Hepatocyte (in vitro differentiated cells): ENCODE results near the gene INMT. TPM values are rescaled to one million over a fixed set of nuclear protein-coding genes. Genes with fewer than 3 reads are reported as not detected.

Source experiments
- DNase-seq: peaks from one replicate; pipeline ENCODE4 v3.0.0-alpha.2; 2016; ENCODE audit warnings: low spot score
- H2AFZ ChIP-seq: fragments of 200-600 bp; sonication (generic); 2 replicates; pipeline ENCODE4 v1.6.0; 2016; ENCODE audit warnings: antibody characterized with exemption, mild to moderate bottlenecking
- H3K27ac ChIP-seq: fragments of 200-600 bp; sonication (generic); 2 replicates; pipeline ENCODE4 v1.5.1; 2016; ENCODE audit warnings: mild to moderate bottlenecking
- H3K27me3 ChIP-seq: fragments of 200-600 bp; sonication (generic); 2 replicates; pipeline ENCODE4 v1.6.1; 2016
- H3K36me3 ChIP-seq: fragments of 200-600 bp; sonication (generic); replicated peaks from 2 replicates; pipeline ENCODE4 v1.5.1; 2016; ENCODE audit warnings: low read depth; ENCODE audit not compliant: insufficient read depth
- H3K4me1 ChIP-seq: fragments of 200-600 bp; sonication (generic); 2 replicates; pipeline ENCODE4 v1.5.1; 2016; ENCODE audit warnings: mild to moderate bottlenecking, moderate library complexity; ENCODE audit not compliant: insufficient read depth
- H3K4me2 ChIP-seq: fragments of 200-600 bp; sonication (generic); 2 replicates; pipeline ENCODE4 v1.6.0; 2016
- H3K4me3 ChIP-seq: fragments of 200-600 bp; sonication (generic); 2 replicates; pipeline ENCODE4 v1.5.1; 2016; ENCODE audit warnings: mild to moderate bottlenecking
- H3K79me2 ChIP-seq: fragments of 200-600 bp; sonication (generic); 2 replicates; pipeline ENCODE4 v1.6.0; 2017; ENCODE audit warnings: mild to moderate bottlenecking
- H3K9me2 ChIP-seq: fragments of 200-600 bp; sonication (generic); replicated peaks from 2 replicates; pipeline ENCODE4 v1.6.0; 2017; ENCODE audit warnings: mild to moderate bottlenecking; ENCODE audit not compliant: insufficient read depth
- H3K9me3 ChIP-seq: fragments of 200-600 bp; sonication (generic); 2 replicates; pipeline ENCODE4 v1.5.1; 2016; ENCODE audit warnings: low read depth, mild to moderate bottlenecking
- H4K20me1 ChIP-seq: fragments of 200-600 bp; sonication (generic); 2 replicates; pipeline ENCODE4 v1.6.0; 2016; ENCODE audit warnings: mild to moderate bottlenecking; ENCODE audit not compliant: insufficient read depth, poor library complexity, severe bottlenecking
- CTCF ChIP-seq: fragments of 200-600 bp; sonication (generic); IDR thresholded peaks from 2 replicates; pipeline ENCODE4 v1.5.1; 2016; ENCODE audit warnings: antibody characterized with exemption, mild to moderate bottlenecking; ENCODE audit not compliant: poor library complexity
- EZH2 ChIP-seq: fragments of 200-600 bp; sonication (generic); IDR thresholded peaks from 2 replicates; pipeline ENCODE4 v1.6.1; 2016; ENCODE audit warnings: antibody characterized with exemption, mild to moderate bottlenecking, borderline replicate concordance
- EZH2phosphoT487 ChIP-seq: fragments of 200-600 bp; sonication (generic); IDR thresholded peaks from one replicate; pipeline ENCODE4 v1.6.1; 2018; ENCODE audit warnings: antibody characterized with exemption, mild to moderate bottlenecking, low read depth, moderate library complexity; ENCODE audit not compliant: unreplicated experiment, severe bottlenecking
- whole genome bisulfite sequencing: methylation state at CpG from one replicate; pipeline ENCODE4 v1.1.6; 2016; ENCODE audit warnings: low lambda C conversion rate; ENCODE audit errors: missing lambda C conversion rate; 5-methylcytosine and 5-hydroxymethylcytosine counted together
- polyA plus RNA-seq: library from polyadenylated mRNA; unstranded; fragments of >200 nt; fragmentation: Nextera tagmentation; extraction: Ambion mirVana; gene quantifications from 2 replicates; pipeline ENCODE4 v1.2.1, GENCODE V29; 2016
- total RNA-seq: library from RNA; depleted of rRNA; stranded (reverse); fragments of >200 nt; gene quantifications from 2 replicates; pipeline ENCODE4 v1.2.3, GENCODE V29; 2014

Gene INMT
- total and polyA plus RNA-seq, 2 experiments from 2014 or later: 17.4 to 18.4 TPM

DNA sequence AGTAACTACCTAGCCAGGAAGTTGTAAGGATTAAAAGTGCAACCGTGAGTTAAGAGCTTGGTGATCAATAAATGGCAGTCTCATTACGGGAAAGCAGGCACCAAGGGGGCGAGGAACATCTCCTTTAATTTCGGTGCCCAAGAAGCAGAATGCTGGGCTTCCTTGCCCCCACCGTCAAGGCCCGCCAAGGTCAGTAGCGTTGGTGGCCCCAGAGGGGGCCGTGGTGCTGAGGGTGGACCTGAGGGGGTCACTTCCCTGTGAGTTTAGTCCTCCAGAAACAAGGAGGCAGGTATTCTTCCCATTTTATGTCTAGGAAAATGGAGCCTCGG, 18.9 kb downstream of the INMT start:
- peak overlapping the region; percentile 96 for H3K4me2 ChIP-seq
- TF ChIP-seq CTCF (no peak), EZH2phosphoT487 (no peak), EZH2 (no peak)
- H2AFZ ChIP-seq: peak overlapping the region; percentile 87
- H4K20me1 ChIP-seq: no peaks in the 10 kb centered on the region
- no peaks in the 10 kb centered on the region for H3K27me3 ChIP-seq
- WGBS: 57% methylated on average over 9 of the region's 9 CpGs
- no peaks in the 10 kb centered on the region for H3K9me3 ChIP-seq
- H3K36me3 ChIP-seq: no peaks in the 10 kb centered on the region
- H3K79me2 ChIP-seq: peaks cover 17% of the 10 kb centered on the region
- H3K9me2 ChIP-seq: no peaks in the 10 kb centered on the region
- peaks cover 4% of the 10 kb centered on the region for H3K4me1 ChIP-seq
- peak overlapping the region; percentile 87 for H3K4me3 ChIP-seq
- peak overlapping the region; percentile 72 for H3K27ac ChIP-seq
- no peak for DNase-seq

GRCh38 chr7:30771174-30771879, 19.4 kb downstream of the INMT start, which contains the start of gene MINDY4:
Gene MINDY4, plus strand, starts transcription at chr7:30771417. Its CDS starts 77 bp downstream, at chr7:30771494.
- 2% methylated on average over 58 of the region's 62 CpGs for WGBS
- Histone ChIP-seq H2AFZ (peak within 1 kb of the TSS; percentile 87), H3K79me2 (peaks cover 17% of the 10 kb centered on the region)

DNA sequence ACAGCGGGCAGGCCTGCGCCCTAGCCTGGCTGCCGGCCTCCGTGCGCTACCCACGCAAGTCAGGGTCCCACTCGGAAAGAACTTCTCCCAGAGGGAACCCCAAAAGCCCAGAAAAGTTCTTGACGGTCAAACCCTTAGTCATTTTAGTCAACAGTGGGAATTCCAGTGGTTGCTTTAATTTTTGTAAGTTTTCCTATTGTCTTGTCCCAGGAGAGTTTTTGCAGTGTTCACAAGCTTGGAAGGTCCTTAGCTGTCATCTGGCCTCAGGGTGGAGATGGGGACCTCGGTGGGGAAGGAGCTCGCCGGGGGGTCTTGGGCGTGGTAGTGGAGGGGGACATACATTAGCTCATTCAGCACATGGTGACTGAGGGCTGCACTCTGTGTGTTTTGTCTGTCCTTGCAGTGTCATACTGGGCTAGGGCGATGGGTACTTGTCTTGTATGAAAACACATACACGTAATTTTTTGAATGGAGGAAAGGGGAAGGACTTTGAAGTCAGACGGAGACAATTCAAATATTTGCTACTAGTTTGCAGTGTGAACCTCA, 20.0 kb downstream of the INMT start:
- no peaks in the 10 kb centered on the region for H3K9me3 ChIP-seq
- no peaks in the 10 kb centered on the region for H4K20me1 ChIP-seq
- 4% methylated on average over 15 of the region's 15 CpGs for WGBS
- DNase-seq: no peak
- H3K4me3 ChIP-seq: peak overlapping the region; percentile 87
- H3K79me2 ChIP-seq: peaks cover 17% of the 10 kb centered on the region
- no peak for TF ChIP-seq EZH2
- TF ChIP-seq EZH2phosphoT487: no peak
- TF ChIP-seq CTCF: no peak
- H3K36me3 ChIP-seq: no peaks in the 10 kb centered on the region
- H3K4me2 ChIP-seq: peak overlapping the region; percentile 96
- H3K27ac ChIP-seq: peak overlapping the region; percentile 72
- peak overlapping the region; percentile 87 for H2AFZ ChIP-seq
- H3K27me3 ChIP-seq: no peaks in the 10 kb centered on the region
- H3K9me2 ChIP-seq: no peaks in the 10 kb centered on the region
- peaks cover 4% of the 10 kb centered on the region for H3K4me1 ChIP-seq

More at GRCh38 chr7:30771174-30771879, 19.4 kb downstream of the INMT start, which contains the start of gene MINDY4:
- Histone ChIP-seq H3K27me3 (no peaks in the 10 kb centered on the region), H3K9me2 (no peaks in the 10 kb centered on the region), H4K20me1 (no peaks in the 10 kb centered on the region), H3K36me3 (no peaks in the 10 kb centered on the region), H3K27ac (peak within 1 kb of the TSS; percentile 72), H3K4me1 (peaks cover 4% of the 10 kb centered on the region), H3K4me2 (peak within 1 kb of the TSS; percentile 96), H3K9me3 (no peaks in the 10 kb centered on the region), H3K4me3 (peak within 1 kb of the TSS; percentile 87)
- DNase-seq: peak; percentile 89
- TF ChIP-seq EZH2phosphoT487 (no peak), CTCF (peak; percentile 5)
